Stomach (tissue), 4 donors: ENCODE data around the gene INSC.

ENCODE experiments used
- EP300 ChIP-seq: sonication (generic); formaldehyde crosslinking; IDR thresholded peaks from one replicate; pipeline ENCODE4 v1.6.1; 2017; ENCODE audit warnings: antibody characterized with exemption
- POLR2A ChIP-seq, 4 donors: fragments of 450-650 bp; IDR thresholded peaks; one replicate each; pipeline ENCODE4 v1.6.1; 2016; ENCODE audit warnings: antibody characterized with exemption in 4 of 4, control low read depth in 2 of 4, mild to moderate bottlenecking in 1 of 4, moderate library complexity in 1 of 4
- POLR2AphosphoS5 ChIP-seq, 3 donors: sonication (generic); formaldehyde crosslinking; IDR thresholded peaks; one replicate each; pipeline ENCODE4 v1.6.1; 2016; ENCODE audit warnings: antibody characterized with exemption in 3 of 3
- TF ChIP-seq, protein P1 (sequence below), 7 experiments: fragments of 450-650 bp in 4 of 7; fragments of 200-600 bp in 3 of 7; sonication (generic) in 3 of 7; IDR thresholded peaks; one replicate each; pipeline ENCODE4 v1.5.1; 2016 to 2019; ENCODE audit warnings: antibody characterized with exemption in 7 of 7, control low read depth in 2 of 7, mild to moderate bottlenecking in 1 of 7

DNA sequence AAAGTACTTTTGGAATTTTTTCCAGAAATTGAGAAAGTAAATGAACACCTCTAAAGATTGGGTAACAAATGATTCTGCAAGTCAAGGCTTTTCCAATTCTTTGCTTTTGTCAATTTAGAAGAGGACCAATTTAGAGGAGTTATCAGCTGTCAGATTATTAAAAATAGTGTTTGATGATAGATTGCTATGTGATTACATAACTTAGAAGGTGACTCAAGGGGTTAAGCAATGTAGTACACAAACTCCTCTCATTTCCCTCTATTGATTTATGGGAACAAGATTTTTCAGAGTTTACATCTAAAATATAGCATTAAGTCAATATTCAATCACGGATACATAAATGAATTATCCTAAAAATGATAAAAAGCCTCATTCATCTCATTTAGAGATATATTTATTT is 70.3 kb downstream of the INSC start:
- TF ChIP-seq, protein P1, sequence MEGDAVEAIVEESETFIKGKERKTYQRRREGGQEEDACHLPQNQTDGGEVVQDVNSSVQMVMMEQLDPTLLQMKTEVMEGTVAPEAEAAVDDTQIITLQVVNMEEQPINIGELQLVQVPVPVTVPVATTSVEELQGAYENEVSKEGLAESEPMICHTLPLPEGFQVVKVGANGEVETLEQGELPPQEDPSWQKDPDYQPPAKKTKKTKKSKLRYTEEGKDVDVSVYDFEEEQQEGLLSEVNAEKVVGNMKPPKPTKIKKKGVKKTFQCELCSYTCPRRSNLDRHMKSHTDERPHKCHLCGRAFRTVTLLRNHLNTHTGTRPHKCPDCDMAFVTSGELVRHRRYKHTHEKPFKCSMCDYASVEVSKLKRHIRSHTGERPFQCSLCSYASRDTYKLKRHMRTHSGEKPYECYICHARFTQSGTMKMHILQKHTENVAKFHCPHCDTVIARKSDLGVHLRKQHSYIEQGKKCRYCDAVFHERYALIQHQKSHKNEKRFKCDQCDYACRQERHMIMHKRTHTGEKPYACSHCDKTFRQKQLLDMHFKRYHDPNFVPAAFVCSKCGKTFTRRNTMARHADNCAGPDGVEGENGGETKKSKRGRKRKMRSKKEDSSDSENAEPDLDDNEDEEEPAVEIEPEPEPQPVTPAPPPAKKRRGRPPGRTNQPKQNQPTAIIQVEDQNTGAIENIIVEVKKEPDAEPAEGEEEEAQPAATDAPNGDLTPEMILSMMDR (IDR thresholded peaks at IDR 0.05) = no peak
- no peak for TF ChIP-seq POLR2A (IDR thresholded peaks at IDR 0.05)
- TF ChIP-seq POLR2AphosphoS5 (IDR thresholded peaks at IDR 0.05) = no peak
- no peak for TF ChIP-seq EP300
